Middle frontal gyrus (tissue), 1 donor: ENCODE data around the gene KRT12.

Source experiments
- DNase-seq: peaks from one replicate; pipeline ENCODE4 v3.0.0-alpha.2; 2015; ENCODE audit warnings: low spot score; ENCODE audit errors: extremely low spot score

The KRT12 gene

GRCh38 chr17:40866838-40867237 lies at the start of gene KRT12:
KRT12 (minus strand) TSS chr17:40867223; CDS start chr17:40867186, 37 bp downstream.
- no peak for DNase-seq

GRCh38 chr17:40916366-40916765 lies 49.3 kb upstream of the KRT12 start:
- no peak for DNase-seq

- no peak for DNase-seq
These were observed 48.8 kb upstream of the KRT12 start for GRCh38 chr17:40915721-40916256.

GRCh38 chr17:40915199-40915661 lies 48.2 kb upstream of the KRT12 start:
- DNase-seq = no peak

- no peak for DNase-seq
These were observed 47.2 kb upstream of the KRT12 start for GRCh38 chr17:40914075-40914855.

GRCh38 chr17:40912486-40913210 lies 45.6 kb upstream of the KRT12 start:
- DNase-seq = no peak

- DNase-seq = peak; percentile 15
These were observed 43.4 kb upstream of the KRT12 start for GRCh38 chr17:40910441-40910841.

- no peak for DNase-seq
These were observed 42.7 kb upstream of the KRT12 start for GRCh38 chr17:40909755-40910154.

- peak; percentile 70 for DNase-seq
These were observed 42.3 kb upstream of the KRT12 start for GRCh38 chr17:40909351-40909750.

GRCh38 chr17:40906613-40907012 lies 39.6 kb upstream of the KRT12 start:
- no peak for DNase-seq

- DNase-seq = no peak
These were observed 38.3 kb upstream of the KRT12 start for GRCh38 chr17:40905370-40905769.

GRCh38 chr17:40903129-40903847 lies 36.3 kb upstream of the KRT12 start:
- DNase-seq = no peak

GRCh38 chr17:40902498-40902897 lies 35.5 kb upstream of the KRT12 start:
- DNase-seq = no peak

- no peak for DNase-seq
These were observed 35.0 kb upstream of the KRT12 start for GRCh38 chr17:40901981-40902474.

GRCh38 chr17:40900809-40901356 lies 33.9 kb upstream of the KRT12 start:
- no peak for DNase-seq

- DNase-seq = no peak
These were observed 30.0 kb upstream of the KRT12 start for GRCh38 chr17:40896916-40897455.

- no peak for DNase-seq
These were observed 28.2 kb upstream of the KRT12 start for GRCh38 chr17:40895106-40895730.

- no peak for DNase-seq
These were observed 21.2 kb upstream of the KRT12 start for GRCh38 chr17:40888196-40888720.

GRCh38 chr17:40886090-40886489 lies 19.1 kb upstream of the KRT12 start:
- no peak for DNase-seq
